Measurements from ENCODE around the gene DCT.

- TF ChIP-seq EZH2 (IDR thresholded peaks at IDR 0.05; ENCODE audit: borderline replicate concordance, low read length) = no peak
- TF ChIP-seq CTCF (conservative IDR thresholded peaks at IDR 0.05 in 1 of 2, IDR thresholded peaks at IDR 0.05 in 1 of 2; ENCODE audit: extremely low read depth in 1 of 2, insufficient read depth in 1 of 2, low read depth in 1 of 2, low read length in 2 of 2) = no peak
These were observed 44.9 kb upstream of the DCT start for GRCh38 chr13:94524407-94524806.

Data from mammary epithelial cell (primary cell).